Activated CD8-positive, alpha-beta T cell treated with anti-CD3 and anti-CD28 coated beads for 36 hours (primary cell): Measurements from ENCODE around the gene EIF4G1. TPM values are rescaled to one million over a fixed set of nuclear protein-coding genes. Genes with fewer than 3 reads are reported as not detected.

Experiments
- ATAC-seq: fragments of 200-7000 bp; cut with Tn5 transposase; one replicate; pipeline ENCODE4 v1.10.0; 2021; ENCODE audit warnings: mild to moderate bottlenecking, moderate library complexity
- CTCF ChIA-PET: fragments of 350-600 bp; sonication (Branson Sonifier 250); formaldehyde crosslinking; loops from one replicate; lab custom pipeline; 2021; ENCODE audit warnings: antibody characterized with exemption; lab: Charles Lee
- POLR2A ChIA-PET: fragments of 350-600 bp; sonication (Branson Sonifier 250); formaldehyde crosslinking; loops from one replicate; lab custom pipeline; 2021; ENCODE audit warnings: antibody characterized with exemption; lab: Charles Lee
- DNase-seq: peaks from one replicate; pipeline ENCODE4 v3.0.0-alpha.2; 2020
- H3K27ac Mint-ChIP-seq: one replicate; pipeline ENCODE4 v1.8.0; 2021; ENCODE audit warnings: mild to moderate bottlenecking, mixed read lengths
- H3K27me3 Mint-ChIP-seq: one replicate; pipeline ENCODE4 v1.8.0; 2021; ENCODE audit warnings: mixed read lengths
- H3K36me3 Mint-ChIP-seq: one replicate; pipeline ENCODE4 v1.8.0; 2021; ENCODE audit warnings: low read depth, mixed read lengths
- H3K4me1 Mint-ChIP-seq: one replicate; pipeline ENCODE4 v1.8.0; 2021; ENCODE audit warnings: low read depth, mixed read lengths
- H3K4me3 Mint-ChIP-seq: one replicate; pipeline ENCODE4 v1.8.0; 2021; ENCODE audit warnings: mild to moderate bottlenecking, moderate library complexity, mixed read lengths
- H3K9me3 Mint-ChIP-seq: one replicate; pipeline ENCODE4 v1.8.0; 2021; ENCODE audit warnings: mixed read lengths
- intact Hi-C: fragments of 100-400 bp; cut with micrococcal nuclease; formaldehyde crosslinking; loops from one replicate; pipeline ENCODE4 v1.10.0; 2022
- total RNA-seq, 2 experiments: library from RNA; stranded (reverse); gene quantifications; one replicate each; pipeline ENCODE4 v1.2.3, GENCODE V29; 2021
- TF ChIP-seq, protein P1 (sequence below): fragments of 200-600 bp; IDR thresholded peaks from one replicate; pipeline ENCODE4 v1.8.0; 2022; ENCODE audit warnings: antibody characterized with exemption, mild to moderate bottlenecking

EIF4G1 gene
- total RNA-seq, 2 experiments from 2014 or later = 429 to 437 TPM

GRCh38 chr3:184372296-184372821, 58.0 kb downstream of the EIF4G1 start:
- POLR2A ChIA-PET = no interaction called here
- Mint-ChIP-seq H3K9me3 (no peaks in the 10 kb centered on the region), H3K27me3 (peaks cover 4% of the 10 kb centered on the region), H3K27ac (no peak overlapping the region), H3K36me3 (peaks cover 22% of the 10 kb centered on the region), H3K4me3 (no peak overlapping the region), H3K4me1 (peaks cover 6% of the 10 kb centered on the region)
- ATAC-seq = no peak
- CTCF ChIA-PET = interaction anchor here (0.7 to 10.3 kb wide), 32 partner anchors 9 to 189 kb away, joined by 3 to 104 read pairs (median 6); partner anchors contain the start of genes CLCN2, EPHB3 and POLR2H
- DNase-seq = no peak
- TF ChIP-seq, protein P1, sequence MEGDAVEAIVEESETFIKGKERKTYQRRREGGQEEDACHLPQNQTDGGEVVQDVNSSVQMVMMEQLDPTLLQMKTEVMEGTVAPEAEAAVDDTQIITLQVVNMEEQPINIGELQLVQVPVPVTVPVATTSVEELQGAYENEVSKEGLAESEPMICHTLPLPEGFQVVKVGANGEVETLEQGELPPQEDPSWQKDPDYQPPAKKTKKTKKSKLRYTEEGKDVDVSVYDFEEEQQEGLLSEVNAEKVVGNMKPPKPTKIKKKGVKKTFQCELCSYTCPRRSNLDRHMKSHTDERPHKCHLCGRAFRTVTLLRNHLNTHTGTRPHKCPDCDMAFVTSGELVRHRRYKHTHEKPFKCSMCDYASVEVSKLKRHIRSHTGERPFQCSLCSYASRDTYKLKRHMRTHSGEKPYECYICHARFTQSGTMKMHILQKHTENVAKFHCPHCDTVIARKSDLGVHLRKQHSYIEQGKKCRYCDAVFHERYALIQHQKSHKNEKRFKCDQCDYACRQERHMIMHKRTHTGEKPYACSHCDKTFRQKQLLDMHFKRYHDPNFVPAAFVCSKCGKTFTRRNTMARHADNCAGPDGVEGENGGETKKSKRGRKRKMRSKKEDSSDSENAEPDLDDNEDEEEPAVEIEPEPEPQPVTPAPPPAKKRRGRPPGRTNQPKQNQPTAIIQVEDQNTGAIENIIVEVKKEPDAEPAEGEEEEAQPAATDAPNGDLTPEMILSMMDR = no peak
- intact Hi-C loops = no loop called here

- TF ChIP-seq, protein P1 = no peak
- DNase-seq = no peak
- POLR2A ChIA-PET = no interaction called here
- H3K36me3 Mint-ChIP-seq = peaks cover 18% of the 10 kb centered on the region
- H3K4me1 Mint-ChIP-seq = peaks cover 3% of the 10 kb centered on the region
- CTCF ChIA-PET = interaction anchor here (0.8 to 10.3 kb wide), 14 partner anchors 12 to 173 kb away, joined by 3 to 104 read pairs (median 8); partner anchors contain the start of genes CLCN2 and POLR2H
- intact Hi-C loops = no loop called here
- H3K27ac Mint-ChIP-seq = no peak overlapping the region
- no peak for ATAC-seq
- H3K9me3 Mint-ChIP-seq = no peaks in the 10 kb centered on the region
- H3K27me3 Mint-ChIP-seq = peaks cover 9% of the 10 kb centered on the region
- no peak overlapping the region for H3K4me3 Mint-ChIP-seq
Observed at GRCh38 chr3:184372911-184373310, 58.5 kb downstream of the EIF4G1 start.

DNA sequence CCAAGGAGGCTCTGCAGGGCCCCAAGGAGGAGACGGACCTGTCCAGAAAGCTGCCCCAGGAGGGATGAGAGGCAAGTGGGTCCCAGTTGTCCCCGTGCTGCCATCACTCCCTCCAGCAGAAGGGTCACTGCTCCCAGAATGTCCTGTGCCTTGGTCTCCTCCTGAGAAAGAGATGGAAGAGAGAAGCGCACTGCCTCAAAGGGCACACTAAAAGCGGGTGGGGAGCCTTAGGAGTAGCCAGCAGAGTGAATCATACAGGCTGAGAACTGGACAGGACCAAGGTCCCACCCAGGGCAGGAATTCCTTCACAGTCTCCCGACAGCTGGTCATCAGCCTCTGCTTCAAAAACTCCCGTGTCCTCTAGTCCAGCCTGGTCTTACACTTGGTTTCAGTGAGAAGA, 59.0 kb downstream of the EIF4G1 start:
- intact Hi-C loops = no loop called here
- Mint-ChIP-seq H3K27me3 (peaks cover 11% of the 10 kb centered on the region), H3K27ac (no peak overlapping the region), H3K9me3 (no peaks in the 10 kb centered on the region), H3K4me3 (no peak overlapping the region), H3K4me1 (no peaks in the 10 kb centered on the region), H3K36me3 (peaks cover 14% of the 10 kb centered on the region)
- ChIA-PET POLR2A (no interaction called here), CTCF (interaction anchor here (0.8 to 10.3 kb wide), 9 partner anchors 12 to 167 kb away, joined by 3 to 104 read pairs (median 11); partner anchors contain the start of genes CLCN2 and POLR2H)
- no peak for DNase-seq
- ATAC-seq = no peak
- TF ChIP-seq, protein P1 = no peak

DNA sequence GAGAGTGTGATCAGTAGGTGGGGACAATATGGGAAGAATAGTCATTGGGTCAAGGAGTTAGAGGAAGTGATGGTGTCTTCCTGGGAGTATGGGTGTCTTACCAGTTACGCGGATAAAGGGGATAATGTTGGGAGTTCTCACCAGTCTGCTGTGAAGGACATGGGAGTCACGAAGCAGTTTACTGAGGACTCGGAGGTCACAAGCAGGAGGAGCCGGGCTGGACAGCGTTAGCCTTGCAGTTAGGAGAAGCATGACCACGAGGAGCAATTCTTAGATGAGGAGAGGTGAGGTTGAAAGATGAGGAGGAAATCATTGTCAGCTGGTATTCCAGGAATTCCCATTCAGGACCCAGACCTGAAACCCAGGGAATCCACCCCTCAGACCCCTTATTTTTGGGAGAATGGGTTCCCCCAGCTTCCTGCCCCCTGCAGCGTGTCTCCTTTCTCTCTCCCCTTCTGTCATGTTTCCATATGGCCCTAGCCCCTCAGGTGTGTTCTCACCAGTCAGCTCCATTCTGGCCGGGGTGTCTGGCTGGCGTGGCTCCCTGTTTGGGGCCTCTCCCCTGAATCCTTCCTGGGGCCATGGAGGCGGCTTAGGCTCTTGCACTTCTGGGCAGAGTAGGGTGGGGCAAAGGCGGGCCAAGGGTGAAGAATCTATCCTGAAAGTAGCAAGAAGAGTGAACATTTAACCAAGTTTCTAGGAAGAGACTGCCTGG, 61.5 kb downstream of the EIF4G1 start:
- H3K4me3 Mint-ChIP-seq = no peak overlapping the region
- no peaks in the 10 kb centered on the region for H3K9me3 Mint-ChIP-seq
- DNase-seq = no peak
- peaks cover 1% of the 10 kb centered on the region for H3K4me1 Mint-ChIP-seq
- H3K27me3 Mint-ChIP-seq = peaks cover 23% of the 10 kb centered on the region
- no peaks in the 10 kb centered on the region for H3K36me3 Mint-ChIP-seq
- no peak overlapping the region for H3K27ac Mint-ChIP-seq
- no peak for ATAC-seq
- POLR2A ChIA-PET = no interaction called here
- CTCF ChIA-PET = interaction anchor here (1.0 to 10.3 kb wide), 3 partner anchors 138 to 185 kb away, joined by 3 to 104 read pairs (median 103); partner anchors contain the start of gene EPHB3
- TF ChIP-seq, protein P1 = no peak
- intact Hi-C loops = no loop called here

DNA sequence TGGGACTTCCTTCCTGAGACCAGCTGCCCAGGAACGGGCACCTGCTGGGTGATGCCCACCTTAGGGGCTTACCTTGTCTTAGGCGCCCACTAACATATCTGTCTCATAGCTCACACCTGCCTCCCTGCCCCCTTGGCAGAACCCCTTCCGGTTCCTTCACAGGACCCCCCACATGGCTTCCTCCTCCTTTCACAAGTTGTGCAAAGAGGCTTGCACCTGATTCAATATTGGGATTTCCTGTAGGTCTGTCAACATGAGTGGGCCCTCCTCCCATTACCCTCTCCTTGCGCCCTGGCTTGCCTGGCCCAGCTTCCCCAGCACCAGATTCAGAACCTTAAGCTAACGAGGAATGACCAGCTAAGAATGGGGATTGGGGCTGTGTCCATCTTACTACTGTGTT, 63.0 kb downstream of the EIF4G1 start:
- DNase-seq = no peak
- TF ChIP-seq, protein P1 = no peak
- Mint-ChIP-seq H3K9me3 (no peaks in the 10 kb centered on the region), H3K27ac (no peak overlapping the region), H3K36me3 (no peaks in the 10 kb centered on the region), H3K4me3 (no peak overlapping the region), H3K4me1 (peaks cover 3% of the 10 kb centered on the region), H3K27me3 (peaks cover 38% of the 10 kb centered on the region)
- CTCF ChIA-PET = no interaction called here
- POLR2A ChIA-PET = no interaction called here
- intact Hi-C loops = no loop called here
- ATAC-seq = no peak
